Ammon's horn (tissue), 1 donor: Measurements from ENCODE around the gene AKAP12.

Experiments
- DNase-seq: peaks from one replicate; pipeline ENCODE4 v3.0.0-alpha.2; 2016; ENCODE audit warnings: low spot score

The AKAP12 gene

DNA sequence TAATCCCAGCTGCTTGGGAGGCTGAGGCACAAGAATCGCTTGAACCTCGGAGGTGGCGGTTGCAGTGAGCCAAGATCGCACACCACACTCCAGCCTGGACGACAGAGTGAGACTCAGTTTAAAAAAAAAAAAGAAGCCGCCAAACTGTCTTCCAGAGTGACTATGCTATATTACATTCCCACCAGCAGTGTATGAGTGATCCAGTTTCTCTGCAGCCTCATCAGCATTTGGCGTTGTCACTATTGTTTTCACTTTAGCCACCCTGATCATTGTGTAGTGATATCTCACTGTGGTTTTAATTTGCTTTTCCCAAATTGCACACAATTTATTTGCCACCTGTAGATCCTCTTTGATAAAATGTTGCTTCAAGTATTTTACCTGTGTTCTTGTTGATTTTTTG is 6.0 kb upstream of the AKAP12 start:
- no peak for DNase-seq

DNA sequence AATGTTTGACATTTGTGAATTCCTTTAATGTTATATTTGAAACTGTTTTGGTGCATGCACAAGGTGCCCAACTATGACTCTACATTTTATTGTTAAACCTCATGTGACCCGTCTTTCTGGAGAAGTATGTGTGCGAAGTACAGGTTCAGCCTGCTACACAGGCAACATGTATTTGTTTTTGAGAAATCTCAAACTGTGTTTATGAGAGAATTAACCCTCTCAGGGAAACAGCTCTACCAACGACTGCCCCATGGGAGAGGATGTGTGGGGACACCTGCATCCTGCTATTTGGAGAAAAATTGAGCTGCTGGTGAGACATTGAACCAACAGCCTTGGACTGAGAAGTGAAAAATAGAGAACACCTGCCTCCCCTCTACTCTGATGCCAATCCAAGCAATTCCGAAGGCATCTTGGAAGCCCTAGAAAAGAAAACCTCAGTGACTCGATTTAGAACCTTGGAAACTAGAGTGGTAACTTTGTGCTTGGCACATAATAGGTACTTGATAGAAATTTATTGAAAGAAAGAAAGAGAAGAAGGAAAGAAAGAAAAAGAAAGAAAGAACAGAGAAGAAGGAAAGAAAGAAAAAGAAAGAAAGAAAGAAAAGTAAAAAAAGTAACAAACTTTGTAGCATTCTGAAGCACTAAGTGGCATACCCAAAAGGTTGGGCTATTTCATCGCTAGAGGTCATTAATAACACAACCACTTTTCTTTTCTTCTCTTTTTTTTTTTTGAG is 2.9 kb upstream of the AKAP12 start:
- no peak for DNase-seq

DNA sequence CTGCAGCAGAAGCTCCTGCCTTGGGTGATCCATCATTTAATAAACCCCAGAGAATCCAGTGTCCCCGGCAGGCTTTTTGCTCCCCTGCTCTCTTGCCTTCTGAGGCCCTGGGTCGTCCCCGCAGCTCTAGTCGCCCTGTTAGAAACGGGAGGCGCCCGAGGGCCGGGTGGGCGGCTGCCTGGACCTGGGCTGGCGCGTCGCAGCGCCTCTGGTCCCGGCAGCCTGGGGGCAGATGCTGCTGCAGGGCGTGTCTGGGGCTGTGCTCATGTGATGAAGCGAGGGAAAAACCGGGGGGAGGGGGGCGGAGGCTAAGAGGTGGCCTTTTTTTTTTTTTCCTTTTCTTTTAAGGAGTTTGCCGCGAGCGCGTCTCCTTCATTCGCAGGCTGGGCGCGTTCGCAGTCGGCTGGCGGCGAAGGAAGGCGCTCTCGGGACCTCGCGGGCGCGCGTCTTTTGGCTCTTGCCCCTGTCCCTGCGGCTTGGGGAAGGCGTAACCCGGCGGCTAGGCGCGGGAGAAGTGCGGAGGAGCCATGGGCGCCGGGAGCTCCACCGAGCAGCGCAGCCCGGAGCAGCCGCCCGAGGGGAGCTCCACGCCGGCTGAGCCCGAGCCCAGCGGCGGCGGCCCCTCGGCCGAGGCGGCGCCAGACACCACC is 394 bp downstream of the AKAP12 start:
- DNase-seq, result peak; percentile 47

DNA sequence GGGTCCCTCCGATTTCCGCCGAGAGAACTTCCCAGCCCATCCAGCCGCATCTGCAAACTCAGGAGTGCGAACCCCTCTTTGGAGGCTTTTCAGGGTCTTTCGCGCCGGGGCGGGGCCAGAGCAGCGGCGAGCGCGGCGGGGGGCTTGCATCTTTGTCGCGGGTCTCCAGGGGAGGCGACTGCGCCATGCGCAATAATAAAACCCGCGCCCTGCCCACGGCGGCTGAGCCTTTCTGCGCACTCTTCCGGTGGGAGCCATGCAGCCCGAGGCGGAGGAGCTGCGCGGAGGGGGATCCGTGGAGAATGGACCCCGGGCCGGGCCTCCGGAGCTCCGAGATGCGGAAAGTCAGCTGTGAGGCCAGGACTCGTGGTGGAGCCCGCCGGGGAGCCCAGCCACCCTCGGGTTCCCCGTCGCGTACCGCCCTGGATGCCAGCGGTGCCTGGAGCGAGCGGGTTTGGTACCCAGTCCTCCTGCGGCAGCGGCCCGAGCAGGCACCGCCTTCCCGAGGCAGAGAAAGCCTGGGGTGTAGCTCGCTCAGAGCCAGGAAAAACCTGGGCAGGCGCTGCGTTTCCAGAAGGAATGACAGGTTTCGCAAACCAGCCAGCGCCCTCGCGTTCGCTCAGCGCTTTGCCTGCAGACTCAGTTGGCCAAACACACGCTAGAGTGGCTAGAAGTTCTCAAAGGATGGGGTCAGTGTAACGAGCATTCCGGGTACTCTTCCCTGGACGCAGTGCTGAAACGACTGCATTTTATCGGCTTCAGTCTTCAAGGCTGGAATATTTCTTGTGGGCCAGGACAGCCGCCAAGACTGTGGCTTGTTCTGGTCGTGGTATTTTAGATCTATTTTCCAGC is 1.2 kb downstream of the AKAP12 start:
- peak; percentile 59 for DNase-seq

DNA sequence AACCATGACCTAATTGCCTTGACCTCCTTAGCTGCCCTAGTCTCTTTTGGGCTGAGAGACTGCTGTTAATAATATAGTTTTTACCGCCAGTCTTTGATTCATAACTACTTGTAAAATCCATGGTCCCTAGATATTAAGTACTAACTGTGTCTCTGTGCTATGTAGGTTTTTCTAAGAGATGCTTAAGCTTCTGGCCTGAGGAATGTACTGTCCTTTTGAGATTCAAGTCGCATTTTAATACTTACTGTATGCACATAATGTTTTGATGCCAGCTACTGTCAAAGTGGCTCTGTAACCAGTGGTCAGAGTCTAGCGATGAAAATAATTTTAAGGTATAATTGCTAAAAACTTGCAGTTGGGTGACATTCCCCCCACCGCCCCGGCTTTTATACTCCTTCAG is 2.1 kb downstream of the AKAP12 start:
- DNase-seq, result no peak

DNA sequence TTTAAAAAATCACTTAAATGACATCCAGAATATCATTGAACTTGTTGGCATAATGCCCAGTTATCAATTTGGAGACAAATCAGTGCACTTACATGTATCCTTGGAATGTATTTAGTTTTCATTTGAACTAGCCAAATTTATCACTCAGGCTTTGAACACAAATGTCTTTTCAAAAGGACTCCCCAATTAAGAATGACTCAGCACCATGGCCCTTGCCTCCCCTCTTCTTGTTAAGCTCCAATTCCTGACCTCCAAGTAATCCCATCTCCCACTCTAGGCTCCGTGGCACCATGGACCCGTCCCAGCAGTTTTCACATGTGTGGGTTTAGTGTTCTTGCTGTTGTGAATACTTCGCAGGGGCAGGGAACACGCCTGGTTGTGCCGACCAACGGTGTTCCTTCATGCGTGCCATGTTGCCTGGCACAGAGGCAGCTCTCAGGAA is 2.7 kb downstream of the AKAP12 start:
- no peak for DNase-seq

DNA sequence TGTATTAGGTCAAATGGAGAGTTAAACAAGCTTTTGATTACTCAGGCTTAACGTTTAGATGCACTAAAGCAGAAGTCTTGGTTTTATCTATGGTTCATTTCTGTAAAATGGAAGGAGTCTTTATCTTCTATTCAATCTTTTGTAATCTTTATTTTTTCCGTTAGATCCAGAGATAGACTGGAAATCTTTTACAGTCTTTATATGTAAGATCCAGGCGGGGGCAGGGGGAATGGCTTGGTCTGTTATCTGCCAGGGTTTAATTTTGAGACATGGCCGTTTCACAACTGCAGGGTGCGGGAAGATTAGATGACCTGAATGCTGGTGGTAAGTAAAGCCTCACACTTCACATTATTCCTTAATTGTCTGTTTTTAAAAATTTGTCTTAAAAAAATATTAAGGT is 3.7 kb downstream of the AKAP12 start:
- DNase-seq, result no peak

DNA sequence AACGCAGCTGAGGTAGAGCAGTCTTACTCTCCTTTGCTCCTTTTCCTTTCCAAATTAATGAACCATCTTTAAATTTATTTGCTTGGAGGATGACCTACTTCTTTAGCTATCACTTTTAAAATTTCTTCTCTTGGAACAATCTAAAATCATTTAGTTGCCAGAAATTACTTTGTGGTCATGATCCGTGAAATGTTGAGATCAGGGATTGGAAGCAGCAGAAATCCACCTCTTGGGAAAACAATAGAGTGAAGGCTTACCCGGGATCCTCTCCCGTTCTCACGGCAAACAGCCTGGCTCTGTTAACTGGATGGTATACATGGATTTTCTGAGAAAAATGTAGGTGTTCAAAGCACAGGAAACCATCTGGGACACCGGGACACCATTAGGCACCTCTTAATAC is 7.7 kb downstream of the AKAP12 start:
- no peak for DNase-seq

DNA sequence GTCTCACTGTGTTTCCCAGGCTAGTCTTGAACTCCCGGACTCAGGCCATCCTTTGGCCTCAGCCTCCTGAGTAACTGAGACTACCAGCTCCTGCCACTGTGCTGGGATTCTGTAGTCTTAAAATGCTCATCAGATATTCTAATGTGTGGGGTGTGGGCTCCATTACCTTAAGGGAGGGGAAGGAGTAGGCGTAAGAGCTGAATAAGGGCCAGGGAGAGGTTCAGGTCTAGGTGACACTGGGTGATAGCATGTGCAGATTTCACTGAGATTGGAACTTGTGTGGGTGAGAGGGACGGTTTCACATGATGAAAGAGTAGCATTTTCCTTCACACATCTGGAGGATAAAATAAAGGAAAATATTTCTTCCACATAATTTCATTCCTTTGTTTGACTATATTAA is 8.5 kb downstream of the AKAP12 start:
- no peak for DNase-seq

DNA sequence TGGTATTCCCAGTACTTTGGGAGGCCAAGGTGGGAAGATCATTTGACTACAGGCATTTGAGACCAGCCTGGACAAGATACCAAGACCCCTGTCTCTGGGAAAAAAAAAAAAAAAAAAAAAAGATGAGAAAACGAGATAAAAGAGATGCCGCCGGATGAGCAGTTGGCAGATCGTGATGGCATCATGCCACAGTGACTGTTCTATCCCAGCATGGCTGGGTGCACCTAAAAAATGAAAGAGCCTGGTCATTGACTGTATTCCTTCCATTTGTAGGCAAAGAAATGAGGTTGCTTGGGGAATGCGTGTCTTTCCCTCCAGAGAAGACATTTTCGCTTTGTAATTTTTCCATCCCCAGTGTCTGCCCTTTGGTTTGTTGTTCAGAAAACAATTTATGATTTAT is 12.9 kb downstream of the AKAP12 start:
- no peak for DNase-seq

DNA sequence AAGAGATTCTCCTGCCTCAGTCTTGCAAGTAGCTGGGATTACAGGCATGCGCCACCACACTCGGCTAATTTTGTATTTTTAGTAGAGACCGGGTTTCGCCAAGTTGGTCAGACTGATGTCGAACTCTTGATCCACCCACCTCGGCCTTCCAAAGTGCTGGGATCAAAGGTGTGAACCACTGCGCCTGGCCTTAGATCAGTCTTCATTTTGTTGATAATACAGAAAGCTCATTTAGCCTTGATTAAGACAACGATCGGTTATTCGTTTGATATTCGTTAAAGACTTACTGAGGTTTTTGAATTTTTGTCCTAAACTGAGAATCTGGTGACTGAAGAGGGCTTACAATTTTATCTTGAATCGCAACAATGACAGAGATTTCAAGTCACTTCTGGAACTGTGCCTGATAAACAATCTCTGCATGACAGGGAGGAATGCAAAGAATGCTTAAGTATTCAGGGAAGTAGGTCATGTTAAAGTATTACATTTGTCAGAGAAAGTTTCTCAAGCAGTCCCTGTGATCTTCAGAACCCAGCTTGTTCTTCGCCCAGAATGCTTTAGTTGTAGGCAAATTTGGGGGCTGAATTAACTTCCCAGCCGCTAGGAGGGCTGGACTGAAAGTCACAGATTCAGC is 14.8 kb downstream of the AKAP12 start:
- no peak for DNase-seq

DNA sequence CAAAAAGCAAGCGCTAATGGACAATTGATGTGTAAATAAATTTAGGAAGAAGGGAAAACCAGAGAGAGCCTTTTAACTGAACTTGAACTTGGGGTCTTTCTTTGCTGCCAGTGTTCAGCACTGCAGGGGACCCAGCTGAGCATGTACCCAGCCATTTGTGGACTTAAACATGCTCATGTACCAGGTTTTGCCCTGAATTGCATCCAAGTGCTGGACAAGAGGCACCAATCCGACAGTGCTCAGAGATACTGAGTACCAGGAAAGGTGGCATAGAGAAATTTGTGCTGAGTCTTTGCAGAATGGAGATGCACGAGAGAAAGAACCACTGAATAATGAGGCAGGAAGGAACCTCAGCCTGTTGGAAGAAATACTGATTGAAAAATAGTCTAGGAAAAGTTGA is 16.0 kb downstream of the AKAP12 start:
- DNase-seq, result no peak

DNA sequence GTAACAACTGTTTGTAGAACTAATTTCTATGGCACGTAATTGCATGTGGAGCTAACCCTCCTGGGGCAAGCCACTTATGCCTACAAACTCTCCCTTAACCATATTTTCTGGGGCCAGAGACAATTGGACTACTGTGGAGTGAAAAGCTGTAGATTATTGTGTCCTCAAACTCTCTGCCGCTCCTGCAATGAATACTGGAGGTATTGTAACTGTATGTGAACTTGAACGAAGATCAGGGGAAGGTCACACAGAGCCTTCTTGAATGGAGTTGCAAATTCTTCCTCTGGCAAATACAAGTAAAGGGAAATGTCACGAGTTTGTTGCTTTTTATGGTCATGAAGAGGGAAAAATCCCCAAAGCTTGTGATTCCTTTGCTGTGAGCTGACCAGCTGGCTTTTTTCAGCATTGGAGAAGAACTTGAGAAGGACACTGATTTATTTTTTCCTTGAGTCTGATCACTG is 18.2 kb downstream of the AKAP12 start:
- DNase-seq, result no peak

DNA sequence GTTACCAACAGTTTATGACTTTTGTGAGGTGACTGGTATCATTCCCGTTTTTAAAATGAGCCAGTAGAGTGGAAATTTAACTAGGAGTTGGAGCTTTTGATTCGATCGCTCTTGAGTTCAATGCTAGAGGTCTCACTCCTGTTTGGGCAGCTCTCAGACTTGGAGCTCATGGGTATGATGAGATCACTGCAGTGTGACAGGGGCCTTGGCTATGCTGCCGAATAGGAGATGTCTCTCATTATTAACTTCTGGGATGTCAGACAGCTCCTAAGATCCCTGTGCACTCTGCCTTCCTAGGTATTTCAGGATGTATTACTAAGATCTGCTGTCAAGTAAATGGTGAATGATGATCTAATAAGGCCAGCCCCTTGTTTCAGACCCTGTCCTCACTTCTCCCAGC is 20.4 kb downstream of the AKAP12 start:
- no peak for DNase-seq

DNA sequence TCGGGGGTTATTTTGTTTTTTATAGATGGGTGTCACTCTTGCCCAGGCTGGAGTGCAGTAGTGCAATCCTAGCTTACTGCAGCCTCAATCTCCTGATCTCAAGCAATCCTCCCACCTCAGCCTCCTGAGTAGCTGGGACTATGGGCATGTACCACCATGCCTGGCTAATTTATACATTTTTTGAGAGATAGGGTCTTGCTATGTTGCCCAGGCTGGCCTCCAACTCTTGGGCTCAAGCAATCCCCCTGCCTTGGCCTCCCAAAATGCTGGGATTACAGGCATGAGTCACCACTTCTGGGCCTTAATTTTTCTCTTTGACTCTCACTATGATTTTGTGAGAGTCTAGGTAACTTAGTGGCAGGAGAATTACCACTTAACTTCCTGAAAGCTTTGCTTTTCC is 23.3 kb downstream of the AKAP12 start:
- DNase-seq, result no peak

DNA sequence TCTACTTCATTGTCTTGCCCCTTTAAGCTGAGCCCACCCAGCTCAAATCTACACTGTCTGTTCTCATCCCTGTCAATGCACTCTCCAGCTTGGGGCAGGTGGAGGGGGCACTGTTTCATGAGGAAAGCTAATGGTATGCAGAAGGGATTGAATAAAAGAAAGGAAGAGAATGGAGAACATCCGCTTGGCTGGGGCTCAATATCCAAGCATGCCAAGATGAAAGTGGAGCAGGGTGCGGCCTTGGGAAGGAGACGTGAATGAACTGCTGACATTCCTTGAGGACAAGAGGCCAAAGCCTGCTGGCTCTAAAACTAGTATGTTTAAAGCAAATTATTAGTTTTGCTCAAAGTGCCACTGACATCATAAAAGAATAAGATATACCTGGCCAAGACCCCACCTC is 24.2 kb downstream of the AKAP12 start:
- no peak for DNase-seq

DNA sequence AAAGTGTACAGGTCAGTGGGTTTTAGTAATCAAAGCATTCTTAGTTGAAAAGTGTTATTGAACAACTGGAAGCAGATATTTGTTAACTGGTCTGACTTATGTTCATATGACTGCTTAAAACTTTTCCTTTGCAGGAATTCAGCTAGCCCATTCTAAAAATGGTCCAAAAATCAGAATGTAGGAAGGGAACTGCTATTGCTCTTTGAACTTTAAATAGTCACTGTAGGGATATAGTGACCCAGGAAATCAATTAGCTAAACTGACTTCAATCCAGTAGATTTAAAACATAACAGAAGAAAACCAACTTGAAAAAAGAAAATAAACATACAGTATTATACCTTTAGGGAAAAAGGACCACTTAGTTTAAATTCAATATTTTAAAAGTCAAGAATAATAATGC is 25.5 kb downstream of the AKAP12 start:
- no peak for DNase-seq

DNA sequence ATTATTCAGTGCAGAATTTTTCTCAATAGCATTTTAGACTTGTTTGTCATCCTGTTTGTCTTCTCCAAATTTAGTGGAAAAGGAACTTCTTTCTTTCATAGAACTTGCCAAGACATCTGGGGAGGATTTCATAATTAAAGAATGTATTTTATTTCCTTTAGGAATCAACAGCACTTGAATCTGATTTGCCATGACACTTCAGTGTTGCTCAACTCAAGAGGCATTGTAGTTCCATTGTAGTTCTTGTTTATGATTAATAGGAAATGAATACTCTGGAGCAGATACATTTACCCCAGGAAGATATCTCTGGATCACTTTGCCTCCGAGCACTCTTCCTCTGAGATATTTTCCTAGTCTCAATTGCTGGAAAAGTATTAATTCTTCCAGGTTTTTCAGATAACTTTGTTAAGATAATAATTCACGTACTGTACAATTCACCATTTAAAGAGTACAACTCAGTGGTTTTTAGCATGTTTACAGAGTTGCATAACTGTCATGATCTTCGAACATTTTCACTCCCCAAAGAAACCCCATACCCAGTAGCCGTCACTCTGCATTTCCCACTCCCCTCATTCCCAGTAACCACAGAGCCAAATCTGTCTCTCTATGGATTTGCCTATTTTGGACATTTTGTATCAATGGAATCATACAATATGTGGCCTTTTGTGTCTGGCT is 29.7 kb downstream of the AKAP12 start:
- no peak for DNase-seq

DNA sequence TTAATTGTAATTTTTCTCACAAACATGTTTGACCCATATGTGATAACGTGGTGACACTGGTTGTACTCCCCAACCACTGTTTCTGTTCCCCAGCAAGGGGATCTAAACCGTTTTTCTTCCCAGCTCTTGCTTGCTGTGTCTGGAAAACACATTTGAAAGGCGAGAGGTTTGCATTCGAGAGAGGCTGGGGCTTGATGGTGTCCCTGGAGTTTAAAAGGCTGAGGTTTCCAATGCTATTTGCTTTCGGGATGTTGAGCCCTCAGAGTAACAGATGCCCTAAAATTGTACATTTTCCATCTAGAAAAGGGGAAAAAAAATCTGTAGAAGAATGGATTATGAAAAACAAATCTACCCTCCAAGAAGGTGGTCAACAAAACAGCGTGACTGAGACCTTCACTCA is 35.4 kb downstream of the AKAP12 start:
- DNase-seq, result no peak

DNA sequence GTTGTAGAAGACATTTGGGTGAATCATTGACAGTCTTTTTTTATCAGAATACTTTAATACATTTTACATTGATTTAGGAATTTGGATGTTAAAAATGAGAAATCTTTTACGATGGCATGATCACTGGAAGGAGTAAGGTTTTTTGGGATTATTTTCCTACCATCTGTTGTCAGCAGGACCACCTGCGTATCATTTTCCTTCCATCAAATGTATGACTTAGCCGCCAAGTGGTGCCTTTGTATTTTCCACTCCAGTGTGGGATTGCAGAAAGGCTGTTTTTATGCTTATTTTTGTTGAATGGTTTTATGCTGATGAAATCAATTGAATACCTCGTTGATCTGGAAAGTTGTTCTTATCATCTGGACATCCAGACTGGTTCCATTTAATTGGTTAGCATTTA is 35.8 kb downstream of the AKAP12 start:
- DNase-seq, result no peak

DNA sequence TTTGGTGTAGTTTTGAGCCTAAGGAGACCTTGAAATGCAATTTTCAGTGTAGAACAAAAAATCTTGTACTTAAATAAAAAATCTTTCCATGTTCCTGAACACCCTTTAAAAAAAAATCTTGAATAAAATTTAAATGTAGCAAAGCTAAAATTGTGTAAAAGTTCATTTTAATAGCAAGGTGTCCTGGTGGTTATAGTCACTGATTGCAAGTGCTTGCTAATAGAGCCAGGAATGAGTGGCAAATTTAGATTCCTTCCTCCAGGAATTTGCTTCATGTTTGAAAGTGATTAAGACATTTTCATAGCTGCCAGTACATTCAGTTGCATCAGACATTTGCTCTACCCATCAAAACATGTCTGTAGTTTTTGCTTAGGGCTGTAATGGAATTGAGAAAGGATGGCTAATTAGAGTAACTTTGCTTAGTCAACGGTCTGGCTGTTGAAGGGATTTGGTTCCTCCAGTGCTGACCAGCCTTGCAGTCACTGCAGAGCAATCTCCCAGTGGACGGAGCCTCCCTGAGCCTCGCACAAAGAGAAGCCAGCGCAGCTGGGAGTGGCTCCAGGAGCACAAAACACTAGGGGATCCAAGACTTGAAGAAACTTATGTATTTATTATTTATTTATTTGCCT is 36.5 kb downstream of the AKAP12 start:
- DNase-seq, result peak; percentile 8
